ENCODE data around the gene RPL29.
"Not testable (repeated sequence)": the region's sequence is repeated elsewhere in the genome, so short reads cannot be mapped to it uniquely, and the experiment has no call there.

The RPL29 gene

GRCh38 chr3:51998774-51999173 is 3.1 kb upstream of the RPL29 start:
- no peak overlapping the region for H3K9ac ChIP-seq (ENCODE audit: low read length)
- no peak overlapping the region for H3K4me3 ChIP-seq (ENCODE audit: low read length)
- no peak overlapping the region for H3K27ac ChIP-seq (ENCODE audit: low read depth, low read length)
- peaks cover 9% of the 10 kb centered on the region for H3K36me3 ChIP-seq (ENCODE audit: control insufficient read depth, insufficient read depth, low read length)
- H3K27me3 ChIP-seq (ENCODE audit: control insufficient read depth, insufficient read depth, low read length) = peaks cover 3% of the 10 kb centered on the region
- H3K4me1 ChIP-seq (ENCODE audit: control insufficient read depth, insufficient read depth, low read length) = peaks cover 8% of the 10 kb centered on the region

GRCh38 chr3:51997935-51998596 is 2.4 kb upstream of the RPL29 start:
- Histone ChIP-seq H3K9ac (ENCODE audit: low read length) (no peak overlapping the region), H3K27me3 (ENCODE audit: control insufficient read depth, insufficient read depth, low read length) (peaks cover 3% of the 10 kb centered on the region), H3K36me3 (ENCODE audit: control insufficient read depth, insufficient read depth, low read length) (peaks cover 9% of the 10 kb centered on the region), H3K4me1 (ENCODE audit: control insufficient read depth, insufficient read depth, low read length) (peaks cover 8% of the 10 kb centered on the region), H3K4me3 (ENCODE audit: low read length) (no peak overlapping the region), H3K27ac (ENCODE audit: low read depth, low read length) (no peak overlapping the region)

GRCh38 chr3:51997172-51997571 is 1.5 kb upstream of the RPL29 start:
- Histone ChIP-seq H3K9ac (ENCODE audit: low read length) (no peak overlapping the region), H3K27ac (ENCODE audit: low read depth, low read length) (no peak overlapping the region), H3K4me3 (ENCODE audit: low read length) (no peak overlapping the region), H3K36me3 (ENCODE audit: control insufficient read depth, insufficient read depth, low read length) (peaks cover 14% of the 10 kb centered on the region), H3K4me1 (ENCODE audit: control insufficient read depth, insufficient read depth, low read length) (peaks cover 8% of the 10 kb centered on the region), H3K27me3 (ENCODE audit: control insufficient read depth, insufficient read depth, low read length) (peaks cover 3% of the 10 kb centered on the region)

GRCh38 chr3:51994530-51994929 is 1.2 kb downstream of the RPL29 start:
- H3K27ac ChIP-seq (ENCODE audit: low read depth, low read length) = no peak overlapping the region
- peaks cover 18% of the 10 kb centered on the region for H3K36me3 ChIP-seq (ENCODE audit: control insufficient read depth, insufficient read depth, low read length)
- peak overlapping the region; percentile 90 for H3K9ac ChIP-seq (ENCODE audit: low read length)
- peaks cover 8% of the 10 kb centered on the region for H3K4me1 ChIP-seq (ENCODE audit: control insufficient read depth, insufficient read depth, low read length)
- peak overlapping the region; percentile 97 for H3K4me3 ChIP-seq (ENCODE audit: low read length)
- H3K27me3 ChIP-seq (ENCODE audit: control insufficient read depth, insufficient read depth, low read length) = no peaks in the 10 kb centered on the region

- H3K9ac ChIP-seq (ENCODE audit: low read length); H3K27me3 ChIP-seq (ENCODE audit: control insufficient read depth, insufficient read depth, low read length); H3K4me3 ChIP-seq (ENCODE audit: low read length); H3K4me1 ChIP-seq (ENCODE audit: control insufficient read depth, insufficient read depth, low read length); H3K27ac ChIP-seq (ENCODE audit: low read depth, low read length): not testable (repeated sequence)
- peaks cover 18% of the 10 kb centered on the region for H3K36me3 ChIP-seq (ENCODE audit: control insufficient read depth, insufficient read depth, low read length)
Observed at GRCh38 chr3:51993657-51994056, 2.0 kb downstream of the RPL29 start.

GRCh38 chr3:51992017-51992682 is 3.5 kb downstream of the RPL29 start:
- Histone ChIP-seq H3K27me3 (ENCODE audit: control insufficient read depth, insufficient read depth, low read length) (no peaks in the 10 kb centered on the region), H3K4me3 (ENCODE audit: low read length) (no peak overlapping the region), H3K9ac (ENCODE audit: low read length) (no peak overlapping the region), H3K36me3 (ENCODE audit: control insufficient read depth, insufficient read depth, low read length) (peaks cover 18% of the 10 kb centered on the region), H3K4me1 (ENCODE audit: control insufficient read depth, insufficient read depth, low read length) (peaks cover 8% of the 10 kb centered on the region), H3K27ac (ENCODE audit: low read depth, low read length) (no peak overlapping the region)

- H3K9ac ChIP-seq (ENCODE audit: low read length); H3K4me3 ChIP-seq (ENCODE audit: low read length); H3K27ac ChIP-seq (ENCODE audit: low read depth, low read length); H3K4me1 ChIP-seq (ENCODE audit: control insufficient read depth, insufficient read depth, low read length); H3K27me3 ChIP-seq (ENCODE audit: control insufficient read depth, insufficient read depth, low read length): not testable (repeated sequence)
- peaks cover 18% of the 10 kb centered on the region for H3K36me3 ChIP-seq (ENCODE audit: control insufficient read depth, insufficient read depth, low read length)
Observed at GRCh38 chr3:51990501-51990971, 5.2 kb downstream of the RPL29 start.

GRCh38 chr3:51988286-51989146 is 7.2 kb downstream of the RPL29 start:
- Histone ChIP-seq H3K27me3 (ENCODE audit: control insufficient read depth, insufficient read depth, low read length) (no peaks in the 10 kb centered on the region), H3K4me3 (ENCODE audit: low read length) (no peak overlapping the region), H3K4me1 (ENCODE audit: control insufficient read depth, insufficient read depth, low read length) (peaks cover 5% of the 10 kb centered on the region), H3K27ac (ENCODE audit: low read depth, low read length) (no peak overlapping the region), H3K36me3 (ENCODE audit: control insufficient read depth, insufficient read depth, low read length) (peaks cover 10% of the 10 kb centered on the region), H3K9ac (ENCODE audit: low read length) (no peak overlapping the region)

- Histone ChIP-seq H3K4me3 (ENCODE audit: low read length) (no peak overlapping the region), H3K36me3 (ENCODE audit: control insufficient read depth, insufficient read depth, low read length) (peaks cover 6% of the 10 kb centered on the region), H3K27ac (ENCODE audit: low read depth, low read length) (no peak overlapping the region), H3K9ac (ENCODE audit: low read length) (no peak overlapping the region), H3K27me3 (ENCODE audit: control insufficient read depth, insufficient read depth, low read length) (no peaks in the 10 kb centered on the region), H3K4me1 (ENCODE audit: control insufficient read depth, insufficient read depth, low read length) (peaks cover 6% of the 10 kb centered on the region)
Observed at GRCh38 chr3:51987568-51987967, 8.1 kb downstream of the RPL29 start.

- Histone ChIP-seq H3K27me3 (ENCODE audit: control insufficient read depth, insufficient read depth, low read length) (no peaks in the 10 kb centered on the region), H3K9ac (ENCODE audit: low read length) (no peak overlapping the region), H3K27ac (ENCODE audit: low read depth, low read length) (no peak overlapping the region), H3K4me3 (ENCODE audit: low read length) (no peak overlapping the region), H3K4me1 (ENCODE audit: control insufficient read depth, insufficient read depth, low read length) (peaks cover 10% of the 10 kb centered on the region), H3K36me3 (ENCODE audit: control insufficient read depth, insufficient read depth, low read length) (peaks cover under 1% of the 10 kb centered on the region)
Observed at GRCh38 chr3:51986010-51986947, 9.4 kb downstream of the RPL29 start.

- Histone ChIP-seq H3K27ac (ENCODE audit: low read depth, low read length) (no peak overlapping the region), H3K4me3 (ENCODE audit: low read length) (no peak overlapping the region), H3K27me3 (ENCODE audit: control insufficient read depth, insufficient read depth, low read length) (no peaks in the 10 kb centered on the region), H3K9ac (ENCODE audit: low read length) (no peak overlapping the region), H3K4me1 (ENCODE audit: control insufficient read depth, insufficient read depth, low read length) (peaks cover 10% of the 10 kb centered on the region), H3K36me3 (ENCODE audit: control insufficient read depth, insufficient read depth, low read length) (no peaks in the 10 kb centered on the region)
Observed at GRCh38 chr3:51985063-51985462, 10.6 kb downstream of the RPL29 start.
